Measurements from ENCODE around the gene ATP1A1.

ATP1A1 gene

GRCh38 chr1:116362050-116362449, 11.0 kb upstream of the ATP1A1 start (continued):
- TF ChIP-seq ZFP30 (CRISPR knock-in tag; IDR thresholded peaks at IDR 0.05): no peak
- no peak for TF ChIP-seq ZFP3 (CRISPR knock-in tag; IDR thresholded peaks at IDR 0.05)
- no peak for TF ChIP-seq GLIS3 (CRISPR knock-in tag; IDR thresholded peaks at IDR 0.05)

GRCh38 chr1:116365353-116365780, 7.7 kb upstream of the ATP1A1 start:
- no peak for TF ChIP-seq ZNF8 (CRISPR knock-in tag; IDR thresholded peaks at IDR 0.05)
- TF ChIP-seq GLIS3 (CRISPR knock-in tag; IDR thresholded peaks at IDR 0.05): no peak
- TF ChIP-seq ZFP30 (CRISPR knock-in tag; IDR thresholded peaks at IDR 0.05): no peak
- no peak for TF ChIP-seq OSR1 (CRISPR knock-in tag; IDR thresholded peaks at IDR 0.05)
- TF ChIP-seq CSDC2 (CRISPR knock-in tag; IDR thresholded peaks at IDR 0.05): no peak
- TF ChIP-seq ZNF70 (CRISPR knock-in tag; IDR thresholded peaks at IDR 0.05): no peak
- TF ChIP-seq CSRNP3 (CRISPR knock-in tag; IDR thresholded peaks at IDR 0.05): no peak; the same call in 1 of the 2 replicates
- TF ChIP-seq CREB5 (CRISPR knock-in tag; IDR thresholded peaks at IDR 0.05; ENCODE audit: low read depth): peak; percentile 53; the same call in 1 of the 2 replicates
- TF ChIP-seq ZFP3 (CRISPR knock-in tag; IDR thresholded peaks at IDR 0.05): 0 out of 2 replicates have a peak, but pooled peaks have one; percentile 19
- TF ChIP-seq SNAI2 (CRISPR knock-in tag; IDR thresholded peaks at IDR 0.05): peak; percentile 90; the same call in 1 of the 2 replicates
- TF ChIP-seq BACH2 (CRISPR knock-in tag; IDR thresholded peaks at IDR 0.05; ENCODE audit: borderline replicate concordance): no peak
- peak; percentile 54; the same call in 1 of the 2 replicates for TF ChIP-seq TOX (CRISPR knock-in tag; IDR thresholded peaks at IDR 0.05; ENCODE audit: borderline replicate concordance)
- TF ChIP-seq POU6F1 (CRISPR knock-in tag; IDR thresholded peaks at IDR 0.05; ENCODE audit: borderline replicate concordance, low read depth): peak; percentile 33; the same call in 1 of the 2 replicates
- TF ChIP-seq ZC3H10 (CRISPR knock-in tag; IDR thresholded peaks at IDR 0.05): peak; percentile 55; the same call in 1 of the 2 replicates
- peak; percentile 55; the same call in 1 of the 2 replicates for TF ChIP-seq RARB (CRISPR knock-in tag; IDR thresholded peaks at IDR 0.05)
- peak; percentile 97 for TF ChIP-seq ISL1 (CRISPR knock-in tag; IDR thresholded peaks at IDR 0.05)
- peak; percentile 93 for TF ChIP-seq TSHZ2 (CRISPR knock-in tag; IDR thresholded peaks at IDR 0.05)
- no peak for TF ChIP-seq ZNF565 (CRISPR knock-in tag; conservative IDR thresholded peaks at IDR 0.05; ENCODE audit: low read depth)
- TF ChIP-seq PPARA (CRISPR knock-in tag; IDR thresholded peaks at IDR 0.05; ENCODE audit: borderline replicate concordance): no peak
- TF ChIP-seq TCF4 (CRISPR knock-in tag; IDR thresholded peaks at IDR 0.05; ENCODE audit: borderline replicate concordance): peak; percentile 98
- no peak for TF ChIP-seq ESRRG (CRISPR knock-in tag; IDR thresholded peaks at IDR 0.05)
- no peak for TF ChIP-seq ARNTL (CRISPR knock-in tag; IDR thresholded peaks at IDR 0.05; ENCODE audit: borderline replicate concordance, low read depth)
- peak; percentile 77; the same call in 1 of the 2 replicates for TF ChIP-seq PATZ1 (CRISPR knock-in tag; IDR thresholded peaks at IDR 0.05; ENCODE audit: borderline replicate concordance)
- ATAC-seq: peak; percentile 97
